MCF 10A (cell line): ENCODE results near the gene MRPL32. TPM values are rescaled to one million over a fixed set of nuclear protein-coding genes. Genes with fewer than 3 reads are reported as not detected.

Experiments used
- BruUV-seq: library from RNA; stranded (reverse); fragments of 400-500 nt; replicated peaks from 2 replicates; lab custom pipeline; 2021; lab: Mats Ljungman, UMichigan
- CTCF ChIA-PET: fragments of 300-600 bp; sonication (Branson Sonifier 250); formaldehyde crosslinking; extraction: SDS; loops from one replicate; lab custom pipeline; 2021; ENCODE audit warnings: antibody characterized with exemption, inconsistent platforms; lab: Yijun Ruan, JAX
- POLR2A ChIA-PET: fragments of 300-600, 350-650 bp; sonication (Branson Sonifier 250); formaldehyde crosslinking; extraction: SDS; loops from one replicate; lab custom pipeline; 2020; ENCODE audit warnings: antibody characterized with exemption, inconsistent platforms; lab: Yijun Ruan, JAX
- DNase-seq: peaks from one replicate; pipeline ENCODE4 v3.0.0-alpha.2; 2018; ENCODE audit not compliant: unreplicated experiment
- H3K27ac Mint-ChIP-seq: one replicate; pipeline ENCODE4 v1.8.0; 2022; ENCODE audit warnings: mild to moderate bottlenecking, low read depth, mixed read lengths; ENCODE audit not compliant: unreplicated experiment
- H3K27me3 Mint-ChIP-seq: one replicate; pipeline ENCODE4 v1.8.0; 2022; ENCODE audit warnings: mixed read lengths; ENCODE audit not compliant: insufficient read depth, unreplicated experiment
- H3K36me3 Mint-ChIP-seq: one replicate; pipeline ENCODE4 v1.8.0; 2022; ENCODE audit warnings: mild to moderate bottlenecking, moderate library complexity, mixed read lengths; ENCODE audit not compliant: insufficient read depth, unreplicated experiment
- H3K4me1 Mint-ChIP-seq: one replicate; pipeline ENCODE4 v1.8.0; 2022; ENCODE audit warnings: mixed read lengths; ENCODE audit not compliant: insufficient read depth, unreplicated experiment
- H3K4me3 Mint-ChIP-seq: one replicate; pipeline ENCODE4 v1.8.0; 2022; ENCODE audit warnings: mild to moderate bottlenecking, moderate library complexity, mixed read lengths; ENCODE audit not compliant: unreplicated experiment
- H3K9me3 Mint-ChIP-seq: one replicate; pipeline ENCODE4 v1.8.0; 2022; ENCODE audit warnings: mixed read lengths; ENCODE audit not compliant: unreplicated experiment
- intact Hi-C: fragments of 100-400 bp; cut with micrococcal nuclease; formaldehyde crosslinking; loops from 2 replicates; pipeline ENCODE4 v1.14.1; 2022
- total RNA-seq: library from RNA; stranded (reverse); gene quantifications from 2 replicates; pipeline ENCODE4 v1.2.3, GENCODE V29; 2022
- TF ChIP-seq, protein P1 (sequence below): fragments of 200-600 bp; IDR thresholded peaks from one replicate; pipeline ENCODE4 v1.8.0; 2022; ENCODE audit warnings: antibody characterized with exemption, mild to moderate bottlenecking; ENCODE audit not compliant: unreplicated experiment

Gene MRPL32
- total RNA-seq, 1 experiment from 2014 or later = 82.0 TPM

DNA sequence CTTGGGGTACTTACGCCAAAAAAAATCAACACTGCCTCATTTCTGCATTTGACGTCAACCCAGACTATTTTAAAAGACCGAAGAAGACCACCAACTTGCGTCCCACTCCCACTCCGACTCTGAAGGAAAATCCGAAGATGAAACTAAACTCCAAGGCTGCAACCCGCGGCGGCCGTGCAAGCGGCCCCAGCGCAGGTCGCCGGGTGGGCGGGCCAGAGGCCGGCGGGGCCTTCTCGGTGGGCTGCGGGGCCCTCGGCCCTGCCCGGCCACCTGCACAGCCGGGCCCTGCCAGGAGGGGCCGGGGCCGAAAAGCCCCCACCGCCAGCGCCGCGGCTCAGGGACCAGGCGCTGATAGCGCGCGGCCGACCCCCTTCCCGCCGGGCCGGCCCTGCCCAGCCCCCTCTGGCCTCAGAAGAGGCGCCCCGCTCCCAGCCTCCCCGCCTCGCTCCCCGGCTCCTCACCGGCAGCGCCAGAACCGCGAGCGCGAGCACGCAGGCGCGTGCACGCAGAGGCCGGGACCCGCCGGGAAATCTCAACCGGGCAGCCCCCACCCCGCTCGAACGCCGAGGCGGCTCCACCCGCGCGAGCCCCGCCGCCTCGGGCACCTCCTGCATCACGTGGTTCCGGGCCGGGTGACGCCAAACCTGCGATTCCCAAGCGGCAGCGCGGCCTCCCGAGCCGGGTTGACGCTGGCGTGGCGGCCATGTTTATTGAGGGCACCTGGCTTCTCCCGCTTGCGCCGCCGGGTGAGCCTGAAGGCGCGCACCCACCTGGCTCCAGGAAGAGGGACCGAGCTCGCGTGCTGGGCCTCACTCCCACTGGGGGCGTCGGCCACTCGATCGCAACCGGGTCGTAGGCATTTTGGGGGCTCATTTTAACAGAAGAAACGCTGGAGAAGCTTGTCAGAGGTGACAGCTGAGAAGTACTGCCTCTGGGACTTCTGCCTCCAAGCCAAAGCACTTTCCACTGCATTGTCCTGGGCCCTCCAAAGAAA, 20.4 kb upstream of the MRPL32 start, which contains the start of gene C7orf25:
C7orf25 (minus strand) TSS at position 617 of the 994 bp plus-strand sequence. CDS start 1,170 bp downstream, outside the sequence.
- intact Hi-C loops = no loop called here
- Mint-ChIP-seq H3K4me1 (peaks cover 55% of the 10 kb centered on the region), H3K9me3 (no peaks in the 10 kb centered on the region), H3K27ac (peak within 1 kb of the TSS; percentile 79), H3K27me3 (no peaks in the 10 kb centered on the region), H3K36me3 (peaks cover 30% of the 10 kb centered on the region), H3K4me3 (peak within 1 kb of the TSS; percentile 74)
- ChIA-PET CTCF (interaction anchor here (0.6 to 1.2 kb wide), 4 partner anchors 12 to 971 kb away, joined by 3 to 5 read pairs (median 4); no protein-coding TSS in a partner anchor), POLR2A (interaction anchor here (0.6 to 13.5 kb wide), 12 partner anchors 10 to 1427 kb away, joined by 3 to 200 read pairs (median 3); partner anchors contain the start of genes BLVRA, MRPL32 and PSMA2)
- TF ChIP-seq, protein P1, sequence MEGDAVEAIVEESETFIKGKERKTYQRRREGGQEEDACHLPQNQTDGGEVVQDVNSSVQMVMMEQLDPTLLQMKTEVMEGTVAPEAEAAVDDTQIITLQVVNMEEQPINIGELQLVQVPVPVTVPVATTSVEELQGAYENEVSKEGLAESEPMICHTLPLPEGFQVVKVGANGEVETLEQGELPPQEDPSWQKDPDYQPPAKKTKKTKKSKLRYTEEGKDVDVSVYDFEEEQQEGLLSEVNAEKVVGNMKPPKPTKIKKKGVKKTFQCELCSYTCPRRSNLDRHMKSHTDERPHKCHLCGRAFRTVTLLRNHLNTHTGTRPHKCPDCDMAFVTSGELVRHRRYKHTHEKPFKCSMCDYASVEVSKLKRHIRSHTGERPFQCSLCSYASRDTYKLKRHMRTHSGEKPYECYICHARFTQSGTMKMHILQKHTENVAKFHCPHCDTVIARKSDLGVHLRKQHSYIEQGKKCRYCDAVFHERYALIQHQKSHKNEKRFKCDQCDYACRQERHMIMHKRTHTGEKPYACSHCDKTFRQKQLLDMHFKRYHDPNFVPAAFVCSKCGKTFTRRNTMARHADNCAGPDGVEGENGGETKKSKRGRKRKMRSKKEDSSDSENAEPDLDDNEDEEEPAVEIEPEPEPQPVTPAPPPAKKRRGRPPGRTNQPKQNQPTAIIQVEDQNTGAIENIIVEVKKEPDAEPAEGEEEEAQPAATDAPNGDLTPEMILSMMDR = no peak
- BruUV-seq = no TSS peak
- peak; percentile 94 for DNase-seq

DNA sequence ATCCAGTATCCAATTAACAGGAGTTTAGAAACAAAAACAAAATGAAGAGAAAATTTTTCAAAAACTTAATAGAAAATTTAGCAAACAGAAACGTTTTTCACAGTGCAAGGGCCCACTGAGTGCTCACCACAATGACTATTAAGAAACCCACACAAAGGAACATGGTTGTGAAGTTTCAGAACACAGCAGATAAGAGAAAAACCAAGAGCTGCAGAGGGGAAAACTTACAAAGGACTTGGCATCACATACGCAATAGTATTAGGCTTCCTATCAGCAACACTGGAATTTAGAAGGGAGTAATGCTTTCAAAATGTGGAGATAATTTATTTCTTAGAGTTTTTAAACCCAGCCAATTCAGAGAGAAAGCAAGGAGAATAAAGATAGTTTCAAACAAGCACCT, 18.6 kb upstream of the MRPL32 start:
- no peak for DNase-seq

DNA sequence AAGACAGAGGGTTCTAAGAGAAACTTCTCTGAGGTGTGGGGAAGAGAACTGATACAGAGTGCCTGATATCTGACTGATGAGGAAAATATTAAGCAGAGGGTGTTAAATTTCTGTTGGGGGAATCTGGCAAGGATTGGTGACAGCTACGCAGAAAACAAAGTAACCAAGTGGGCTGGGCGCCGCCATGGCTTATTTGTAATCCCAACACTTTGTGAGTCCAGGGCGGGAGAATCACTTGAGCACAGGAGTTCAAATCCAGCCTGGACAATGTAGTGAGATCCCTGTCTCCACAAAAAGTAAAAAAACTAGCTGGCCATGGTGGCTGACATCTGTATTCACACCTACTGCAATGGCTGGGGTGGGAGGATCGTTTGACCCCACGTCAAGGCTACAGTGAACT, 18.2 kb upstream of the MRPL32 start:
- ChIA-PET CTCF (interaction anchor here (0.6 to 1.2 kb wide), 2 partner anchors 13 to 971 kb away, joined by 3 to 4 read pairs; no protein-coding TSS in a partner anchor), POLR2A (interaction anchor here (0.6 to 13.5 kb wide), 8 partner anchors 8 to 977 kb away, joined by 3 to 200 read pairs (median 4); partner anchors contain the start of genes MRPL32 and PSMA2)
- H3K4me1 Mint-ChIP-seq = peaks cover 46% of the 10 kb centered on the region
- no peaks in the 10 kb centered on the region for H3K9me3 Mint-ChIP-seq
- H3K36me3 Mint-ChIP-seq = peaks cover 53% of the 10 kb centered on the region
- peak overlapping the region; percentile 33 for H3K4me3 Mint-ChIP-seq
- intact Hi-C loops = no loop called here
- TF ChIP-seq, protein P1 = no peak
- no TSS peak for BruUV-seq
- no peaks in the 10 kb centered on the region for H3K27me3 Mint-ChIP-seq
- peak overlapping the region; percentile 83 for H3K27ac Mint-ChIP-seq
- DNase-seq = no peak

More for the DNA sequence above, 18.6 kb upstream of the MRPL32 start:
- ChIA-PET CTCF (interaction anchor here (1.2 kb wide), 1 partner anchor 971 kb away, joined by 4 read pairs; no protein-coding TSS in a partner anchor), POLR2A (interaction anchor here (1.2 to 13.5 kb wide), 5 partner anchors 8 to 17 kb away, joined by 3 to 200 read pairs (median 10); partner anchors contain the start of genes MRPL32 and PSMA2)
- H3K27ac Mint-ChIP-seq = no peak overlapping the region
- intact Hi-C loops = no loop called here
- peaks cover 46% of the 10 kb centered on the region for H3K4me1 Mint-ChIP-seq
- TF ChIP-seq, protein P1 = no peak
- no peaks in the 10 kb centered on the region for H3K27me3 Mint-ChIP-seq
- BruUV-seq = no TSS peak
- no peak overlapping the region for H3K4me3 Mint-ChIP-seq
- peaks cover 48% of the 10 kb centered on the region for H3K36me3 Mint-ChIP-seq
- H3K9me3 Mint-ChIP-seq = no peaks in the 10 kb centered on the region
